GM10266 (cell line): ENCODE data around the gene PMM2.
"Not testable (repeated sequence)": the region's sequence is repeated elsewhere in the genome, so short reads cannot be mapped to it uniquely, and the experiment has no call there.

Experiments
- DNase-seq: peaks from one replicate; pipeline ENCODE4 v3.0.0; 2012; ENCODE audit errors: extremely low spot score
- TF ChIP-seq, protein P1 (sequence below): IDR thresholded peaks from 2 replicates; pipeline ENCODE4 v1.5.1; 2012; ENCODE audit warnings: mild to moderate bottlenecking, low read depth; ENCODE audit not compliant: control insufficient read depth, insufficient read depth; ENCODE audit errors: missing control alignments

PMM2 gene

DNA sequence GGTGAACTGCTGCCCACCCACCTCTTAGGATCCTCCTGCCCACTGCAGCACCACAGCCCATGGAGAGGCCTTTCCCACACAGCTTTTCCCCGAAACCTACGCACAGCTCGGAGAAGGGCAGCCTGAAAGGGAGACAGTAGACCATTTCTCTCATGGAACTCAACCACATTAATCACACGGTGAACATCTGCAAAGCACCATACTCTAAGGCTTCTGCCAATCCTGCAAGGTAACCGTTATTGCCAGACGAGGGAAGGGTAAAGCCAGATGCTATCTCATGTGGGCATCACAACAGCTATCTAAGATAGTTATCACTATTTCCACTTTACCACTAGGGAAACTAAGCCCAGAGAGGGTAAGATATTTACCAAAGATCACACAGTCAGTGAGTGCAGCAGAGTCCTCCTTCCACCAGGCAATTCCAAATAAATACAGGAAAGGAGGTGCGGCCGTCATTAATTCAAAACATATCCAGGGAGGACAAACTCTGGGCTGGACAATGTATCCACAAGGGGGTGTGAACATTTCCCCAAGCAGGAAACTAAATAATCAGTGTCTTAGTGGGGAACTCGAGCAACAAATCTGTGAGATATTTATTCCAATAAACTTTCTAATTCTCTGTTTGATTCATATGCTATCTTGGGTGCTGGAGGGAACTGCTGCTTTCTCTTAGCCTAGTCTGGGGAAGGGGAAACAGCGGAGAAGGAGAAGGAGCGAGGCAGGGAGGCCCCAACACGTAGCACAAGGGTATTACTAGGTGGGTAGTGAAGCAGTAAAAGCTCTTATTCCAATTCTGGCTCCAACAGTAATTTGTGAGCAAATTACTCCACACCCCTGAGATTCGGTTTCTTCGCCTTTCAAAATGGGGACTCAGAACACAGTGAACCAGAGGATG is 923 bp upstream of the PMM2 start:
- DNase-seq: no peak
- TF ChIP-seq, protein P1, sequence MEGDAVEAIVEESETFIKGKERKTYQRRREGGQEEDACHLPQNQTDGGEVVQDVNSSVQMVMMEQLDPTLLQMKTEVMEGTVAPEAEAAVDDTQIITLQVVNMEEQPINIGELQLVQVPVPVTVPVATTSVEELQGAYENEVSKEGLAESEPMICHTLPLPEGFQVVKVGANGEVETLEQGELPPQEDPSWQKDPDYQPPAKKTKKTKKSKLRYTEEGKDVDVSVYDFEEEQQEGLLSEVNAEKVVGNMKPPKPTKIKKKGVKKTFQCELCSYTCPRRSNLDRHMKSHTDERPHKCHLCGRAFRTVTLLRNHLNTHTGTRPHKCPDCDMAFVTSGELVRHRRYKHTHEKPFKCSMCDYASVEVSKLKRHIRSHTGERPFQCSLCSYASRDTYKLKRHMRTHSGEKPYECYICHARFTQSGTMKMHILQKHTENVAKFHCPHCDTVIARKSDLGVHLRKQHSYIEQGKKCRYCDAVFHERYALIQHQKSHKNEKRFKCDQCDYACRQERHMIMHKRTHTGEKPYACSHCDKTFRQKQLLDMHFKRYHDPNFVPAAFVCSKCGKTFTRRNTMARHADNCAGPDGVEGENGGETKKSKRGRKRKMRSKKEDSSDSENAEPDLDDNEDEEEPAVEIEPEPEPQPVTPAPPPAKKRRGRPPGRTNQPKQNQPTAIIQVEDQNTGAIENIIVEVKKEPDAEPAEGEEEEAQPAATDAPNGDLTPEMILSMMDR: no peak

DNA sequence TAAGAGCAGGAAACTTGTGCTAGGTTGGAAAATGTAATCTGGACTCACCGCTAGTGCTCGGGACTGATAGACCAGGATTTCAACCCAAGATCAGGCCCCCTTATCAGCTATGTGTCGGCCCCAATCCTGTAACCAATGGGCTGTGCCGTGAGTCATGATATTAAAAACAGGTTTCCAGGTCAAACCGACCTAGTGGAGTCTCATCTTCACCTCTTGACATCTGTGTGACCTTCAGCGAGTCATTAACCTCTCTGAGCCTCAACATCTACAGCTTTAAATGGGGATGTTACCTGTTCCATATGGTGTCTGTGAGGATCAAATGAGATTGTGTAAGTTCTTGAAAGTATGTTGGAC is 512 bp downstream of the PMM2 start:
- TF ChIP-seq, protein P1: no peak
- DNase-seq: no peak

DNA sequence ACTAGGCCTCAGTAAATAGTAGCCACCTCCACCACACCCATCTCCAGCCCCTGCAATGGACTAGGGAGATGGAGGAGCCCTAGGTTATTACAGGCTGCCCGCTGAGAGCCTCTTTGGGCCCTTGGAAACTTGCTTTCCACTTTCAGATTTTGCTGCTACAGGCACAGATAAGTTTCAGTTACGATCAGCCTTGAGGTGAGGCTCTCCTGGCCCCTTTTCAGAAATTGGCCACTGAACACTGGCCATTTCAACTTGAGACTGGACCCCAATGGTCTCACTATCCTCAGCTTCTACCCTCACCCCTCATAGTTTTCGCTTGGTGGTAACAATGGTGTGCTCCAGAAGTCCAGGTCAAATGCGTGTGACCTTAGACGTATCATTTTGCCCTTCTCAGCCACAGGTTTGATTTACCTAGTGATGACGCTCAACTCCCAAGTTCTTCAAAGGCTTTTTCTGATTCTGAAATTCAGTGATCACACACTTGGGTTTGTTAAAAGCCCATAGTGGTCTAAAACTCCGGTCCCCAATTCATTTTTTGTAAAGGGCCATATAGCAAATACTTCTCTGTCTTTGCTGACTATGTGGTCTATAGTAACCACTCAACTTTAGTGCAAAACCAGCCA is 1.0 kb downstream of the PMM2 start:
- DNase-seq: no peak
- TF ChIP-seq, protein P1: no peak

DNA sequence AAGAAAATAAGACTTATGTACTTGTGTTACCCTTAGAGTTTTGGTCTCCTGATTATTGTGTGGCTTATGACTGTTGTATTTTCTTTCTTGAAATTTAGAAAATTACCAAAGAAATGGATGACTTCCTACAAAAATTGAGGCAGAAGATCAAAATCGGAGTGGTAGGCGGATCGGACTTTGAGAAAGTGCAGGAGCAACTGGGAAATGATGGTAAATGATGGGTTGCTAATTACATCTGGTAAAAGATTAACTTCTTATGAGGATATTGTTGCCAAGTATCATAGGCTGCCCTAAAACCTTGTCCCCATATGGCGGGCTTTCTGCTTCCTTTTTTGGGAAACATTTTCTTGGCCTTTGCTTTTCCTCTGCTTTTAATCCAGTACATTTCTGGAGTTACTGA is 4.1 kb downstream of the PMM2 start:
- TF ChIP-seq, protein P1: no peak
- DNase-seq: no peak

DNA sequence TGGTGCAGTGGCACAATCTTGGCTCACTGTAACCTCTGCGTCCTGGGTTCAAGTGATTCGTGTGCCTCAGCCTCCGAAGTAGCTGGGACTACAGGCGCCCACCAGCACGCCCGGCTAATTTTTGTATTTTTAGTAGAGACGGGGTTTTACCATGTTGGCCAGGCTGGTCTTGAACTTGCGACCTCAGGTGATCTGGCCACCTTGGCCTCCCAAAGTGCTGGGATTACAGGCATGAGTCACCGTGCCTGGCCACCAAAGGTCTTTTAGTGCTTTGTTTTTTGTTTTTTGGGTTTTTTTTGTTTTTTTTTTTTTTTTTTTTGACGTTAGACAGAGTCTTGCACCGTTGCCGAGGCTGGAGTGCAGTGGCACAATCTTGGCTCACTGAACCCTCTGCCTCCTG is 6.1 kb downstream of the PMM2 start:
- DNase-seq: not testable (repeated sequence)

DNA sequence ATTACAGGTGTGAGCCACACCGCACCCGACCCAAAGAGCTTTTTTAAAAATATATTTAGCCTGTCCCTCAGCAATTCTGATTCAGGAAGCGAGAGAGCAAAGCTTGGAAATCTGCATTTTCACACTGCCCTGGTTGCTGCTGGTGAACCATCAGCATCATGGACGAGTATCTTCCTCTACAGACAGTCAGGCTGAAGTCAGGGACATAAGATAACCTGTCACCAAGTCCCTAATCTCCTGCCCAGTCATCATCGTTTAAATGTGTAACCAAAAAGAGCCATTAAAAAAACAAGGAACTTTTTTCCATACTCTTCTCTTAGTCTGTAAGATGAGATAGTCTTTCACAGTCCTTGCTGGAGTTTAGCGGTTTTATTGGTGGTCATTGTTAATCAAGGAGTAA is 6.7 kb downstream of the PMM2 start:
- TF ChIP-seq, protein P1: no peak
- no peak for DNase-seq

DNA sequence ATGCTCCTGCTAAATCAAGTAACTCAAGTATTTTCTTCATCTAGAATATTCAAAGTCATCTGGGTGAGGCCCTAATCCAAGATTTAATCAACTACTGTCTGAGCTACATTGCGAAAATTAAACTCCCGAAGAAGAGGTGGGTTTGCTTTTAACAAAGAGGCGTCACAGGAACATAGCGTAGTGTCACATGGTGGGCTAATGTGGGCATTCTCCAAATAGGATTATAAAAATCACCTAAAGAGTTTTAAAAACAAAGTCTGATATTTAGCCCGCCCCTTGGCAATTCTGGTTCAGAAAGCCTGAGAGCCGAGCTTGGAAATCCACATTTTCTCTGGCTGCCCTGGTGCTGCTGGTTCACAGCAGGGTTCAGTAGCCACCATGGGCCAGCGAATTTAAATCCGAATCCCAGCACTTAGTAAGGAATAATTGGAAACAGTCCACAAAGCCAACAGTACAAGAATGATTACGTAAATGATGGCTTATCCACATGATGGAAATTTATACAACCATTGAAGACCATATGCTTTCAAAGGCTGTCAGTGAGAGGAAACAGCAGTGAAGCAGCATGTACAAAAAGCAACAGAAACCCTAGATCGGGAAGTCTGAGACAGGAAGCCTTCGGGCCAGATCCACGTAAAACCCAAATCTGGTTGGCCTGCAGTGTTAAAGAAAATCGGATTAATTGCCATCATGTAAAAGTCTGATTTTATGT is 8.8 kb downstream of the PMM2 start:
- no peak for DNase-seq
- TF ChIP-seq, protein P1: no peak
